Islet precursor cell (in vitro differentiated cells): ENCODE measurements around the gene RBM43.
A peak's percentile ranks its signal among the peaks of the same experiment; 100 is the strongest.
"Not testable (repeated sequence)": the region's sequence is repeated elsewhere in the genome, so short reads cannot be mapped to it uniquely, and the experiment has no call there.

ENCODE experiments used
- DNase-seq: peaks from one replicate; pipeline ENCODE4 v3.0.0-alpha.2; 2018

RBM43 gene

GRCh38 chr2:151261231-151261976, at the start of gene RBM43:
Gene RBM43 (minus strand): TSS chr2:151261863. CDS start chr2:151261727, 136 bp downstream.
- DNase-seq: peak; percentile 89

- not testable (repeated sequence) for DNase-seq
Measured at GRCh38 chr2:151310313-151310712, 48.6 kb upstream of the RBM43 start.

GRCh38 chr2:151306621-151307020, 45.0 kb upstream of the RBM43 start:
- DNase-seq: no peak

GRCh38 chr2:151305129-151305691, 43.5 kb upstream of the RBM43 start:
- DNase-seq: no peak

- DNase-seq: no peak
Measured at GRCh38 chr2:151302879-151303278, 41.2 kb upstream of the RBM43 start.

GRCh38 chr2:151302404-151302803, 40.7 kb upstream of the RBM43 start:
- no peak for DNase-seq

- no peak for DNase-seq
Measured at GRCh38 chr2:151299920-151300539, 38.4 kb upstream of the RBM43 start.

GRCh38 chr2:151297882-151298281, 36.2 kb upstream of the RBM43 start:
- DNase-seq: no peak

- not testable (repeated sequence) for DNase-seq
Measured at GRCh38 chr2:151295926-151296325, 34.3 kb upstream of the RBM43 start.

GRCh38 chr2:151292546-151292945, 30.9 kb upstream of the RBM43 start:
- no peak for DNase-seq

- no peak for DNase-seq
Measured at GRCh38 chr2:151292141-151292540, 30.5 kb upstream of the RBM43 start.

- no peak for DNase-seq
Measured at GRCh38 chr2:151291224-151291623, 29.6 kb upstream of the RBM43 start.

- no peak for DNase-seq
Measured at GRCh38 chr2:151289972-151290866, 28.6 kb upstream of the RBM43 start.

- DNase-seq: no peak
Measured at GRCh38 chr2:151287513-151288250, 26.0 kb upstream of the RBM43 start.

GRCh38 chr2:151282401-151282800, 20.7 kb upstream of the RBM43 start:
- no peak for DNase-seq

GRCh38 chr2:151280271-151280670, 18.6 kb upstream of the RBM43 start:
- no peak for DNase-seq

- DNase-seq: no peak
Measured at GRCh38 chr2:151278487-151278886, 16.8 kb upstream of the RBM43 start.

GRCh38 chr2:151277067-151277466, 15.4 kb upstream of the RBM43 start:
- DNase-seq: no peak

- DNase-seq: no peak
Measured at GRCh38 chr2:151275291-151275690, 13.6 kb upstream of the RBM43 start.

GRCh38 chr2:151271824-151272223, 10.2 kb upstream of the RBM43 start:
- no peak for DNase-seq

GRCh38 chr2:151269798-151270568, 8.3 kb upstream of the RBM43 start:
- DNase-seq: no peak

GRCh38 chr2:151268085-151268484, 6.4 kb upstream of the RBM43 start:
- DNase-seq: no peak
